H9 (cell line): Measurements from ENCODE around the gene CD2. TPM values are rescaled to one million over a fixed set of nuclear protein-coding genes. Genes with fewer than 3 reads are reported as not detected.

ENCODE experiments used
- DNase-seq: peaks from one replicate; pipeline ENCODE4 v3.0.0-alpha.2; 2017
- H2AFZ ChIP-seq: one replicate; pipeline ENCODE4 v1.6.1; 2013; ENCODE audit warnings: mild to moderate bottlenecking, low read length, control low read depth, moderate library complexity
- H2AK5ac ChIP-seq: 2 replicates; pipeline ENCODE4 v1.6.1; 2013; ENCODE audit warnings: low read length, control low read depth, mixed read lengths; ENCODE audit not compliant: insufficient read length
- H2BK120ac ChIP-seq: one replicate; pipeline ENCODE4 v1.6.1; 2013; ENCODE audit warnings: low read depth, mild to moderate bottlenecking, low read length, control low read depth, inconsistent platforms; ENCODE audit not compliant: poor library complexity, severe bottlenecking
- H2BK12ac ChIP-seq: 2 replicates; pipeline ENCODE4 v1.6.1; 2013; ENCODE audit warnings: low read length, control low read depth, mixed read lengths, low read depth; ENCODE audit not compliant: insufficient read length
- H2BK15ac ChIP-seq: 2 replicates; pipeline ENCODE4 v1.6.1; 2013; ENCODE audit warnings: low read depth, low read length, control low read depth
- H2BK20ac ChIP-seq: one replicate; pipeline ENCODE4 v1.6.1; 2013; ENCODE audit warnings: low read depth, mild to moderate bottlenecking, low read length, control low read depth, inconsistent platforms; ENCODE audit not compliant: poor library complexity, severe bottlenecking
- H2BK5ac ChIP-seq: 2 replicates; pipeline ENCODE4 v1.6.1; 2013; ENCODE audit warnings: low read length, control low read depth, mixed read lengths; ENCODE audit not compliant: insufficient read length
- H3K14ac ChIP-seq: 2 replicates; pipeline ENCODE4 v1.6.1; 2013; ENCODE audit warnings: low read length, control low read depth; ENCODE audit not compliant: insufficient read depth
- H3K18ac ChIP-seq: 2 replicates; pipeline ENCODE4 v1.6.1; 2013; ENCODE audit warnings: low read depth, mild to moderate bottlenecking, mixed read lengths, low read length, control low read depth; ENCODE audit not compliant: insufficient read length
- H3K23ac ChIP-seq: 2 replicates; pipeline ENCODE4 v1.6.1; 2013; ENCODE audit warnings: low read length, control low read depth, mixed read lengths, low read depth; ENCODE audit not compliant: insufficient read length
- H3K23me2 ChIP-seq: 2 replicates; pipeline ENCODE4 v1.6.1; 2013; ENCODE audit warnings: low read depth, mild to moderate bottlenecking, mixed read lengths, low read length, control low read depth; ENCODE audit not compliant: insufficient read length, poor library complexity, severe bottlenecking
- H3K27ac ChIP-seq: 2 replicates; pipeline ENCODE4 v1.5.1; 2013; ENCODE audit warnings: low read length, control low read depth, mixed read lengths, low read depth; ENCODE audit not compliant: insufficient read length
- H3K27me3 ChIP-seq: 2 replicates; pipeline ENCODE4 v1.6.1; 2013; ENCODE audit warnings: low read length, control low read depth, inconsistent platforms; ENCODE audit not compliant: insufficient read depth
- H3K4ac ChIP-seq: 2 replicates; pipeline ENCODE4 v1.6.1; 2013; ENCODE audit warnings: low read depth, mild to moderate bottlenecking, control low read depth, inconsistent platforms, low read length, moderate library complexity
- H3K4me1 ChIP-seq: 2 replicates; pipeline ENCODE4 v1.6.1; 2013; ENCODE audit warnings: low read length, control low read depth, inconsistent platforms; ENCODE audit not compliant: insufficient read depth
- H3K4me2 ChIP-seq: 2 replicates; pipeline ENCODE4 v1.6.1; 2013; ENCODE audit warnings: low read length, control low read depth, mixed read lengths; ENCODE audit not compliant: insufficient read length, insufficient read depth
- H3K56ac ChIP-seq: 2 replicates; pipeline ENCODE4 v1.6.1; 2013; ENCODE audit warnings: low read depth, mild to moderate bottlenecking, mixed read lengths, low read length, control low read depth; ENCODE audit not compliant: insufficient read length
- H3K79me1 ChIP-seq: 2 replicates; pipeline ENCODE4 v1.6.1; 2013; ENCODE audit warnings: low read depth, mild to moderate bottlenecking, moderate library complexity, low read length, control low read depth, inconsistent platforms; ENCODE audit not compliant: insufficient read depth, poor library complexity, severe bottlenecking
- H3K79me2 ChIP-seq: 2 replicates; pipeline ENCODE4 v1.6.1; 2013; ENCODE audit warnings: low read length, control low read depth, inconsistent platforms; ENCODE audit not compliant: insufficient read depth
- H3K9ac ChIP-seq: 2 replicates; pipeline ENCODE4 v1.6.1; 2013; ENCODE audit warnings: low read length, control low read depth, mixed read lengths; ENCODE audit not compliant: insufficient read length; ENCODE audit errors: extremely low read depth
- H3K9me3 ChIP-seq: one replicate; pipeline ENCODE4 v1.6.1; 2013; ENCODE audit warnings: low read depth, low read length, inconsistent platforms; ENCODE audit not compliant: control insufficient read depth
- H3T11ph ChIP-seq: one replicate; pipeline ENCODE4 v1.6.1; 2013; ENCODE audit warnings: mild to moderate bottlenecking, low read length, control low read depth, inconsistent platforms
- H4K20me1 ChIP-seq: one replicate; pipeline ENCODE4 v1.6.1; 2013; ENCODE audit not compliant: control insufficient read depth, insufficient read length, insufficient read depth
- H4K5ac ChIP-seq: 2 replicates; pipeline ENCODE4 v1.6.1; 2013; ENCODE audit warnings: low read depth, mild to moderate bottlenecking, mixed read lengths, low read length, control low read depth; ENCODE audit not compliant: insufficient read length
- H4K8ac ChIP-seq: replicated peaks from 2 replicates; pipeline ENCODE4 v1.6.1; 2013; ENCODE audit warnings: low read length, control low read depth, mixed read lengths, low read depth; ENCODE audit not compliant: insufficient read length
- H4K91ac ChIP-seq: 2 replicates; pipeline ENCODE4 v1.6.1; 2013; ENCODE audit warnings: low read depth, mild to moderate bottlenecking, moderate library complexity, mixed read lengths, low read length, control low read depth; ENCODE audit not compliant: insufficient read length
- H3K27ac Mint-ChIP-seq, 3 experiments: 2 replicates in 2 of 3; 3 replicates in 1 of 3; pipeline ENCODE4 v1.8.0; 2020 to 2021; ENCODE audit warnings: mixed read lengths in 3 of 3, mild to moderate bottlenecking in 1 of 3, moderate library complexity in 1 of 3
- H3K27me3 Mint-ChIP-seq: 2 replicates; pipeline ENCODE4 v1.8.0; 2021; ENCODE audit warnings: low read depth, mild to moderate bottlenecking, moderate library complexity, mixed read lengths
- H3K36me3 Mint-ChIP-seq, 3 experiments: 2 replicates in 2 of 3; 3 replicates in 1 of 3; pipeline ENCODE4 v1.8.0; 2020 to 2021; ENCODE audit warnings: low read depth in 3 of 3, mixed read lengths in 3 of 3; ENCODE audit not compliant: insufficient read depth in 1 of 3
- H3K4me1 Mint-ChIP-seq, 2 experiments: 2 replicates each; pipeline ENCODE4 v1.8.0; 2020; ENCODE audit warnings: mixed read lengths in 2 of 2
- H3K4me3 Mint-ChIP-seq, 2 experiments: 2 replicates in 1 of 2; 3 replicates in 1 of 2; pipeline ENCODE4 v1.8.0; 2020 to 2021; ENCODE audit warnings: mild to moderate bottlenecking in 2 of 2, mixed read lengths in 2 of 2, moderate library complexity in 1 of 2
- H3K9me3 Mint-ChIP-seq, 2 experiments: 2 replicates in 1 of 2; 3 replicates in 1 of 2; pipeline ENCODE4 v1.8.0; 2020; ENCODE audit warnings: mild to moderate bottlenecking in 2 of 2, mixed read lengths in 2 of 2, moderate library complexity in 1 of 2
- WGBS: extraction: QIAGEN DNeasy Blood & Tissue Kit; methylation state at CpG from one replicate; pipeline ENCODE4 v1.1.7; 2013; ENCODE audit warnings: missing lambda C conversion rate, low lambda C conversion rate, mixed read lengths; ENCODE audit not compliant: insufficient read length; ENCODE audit errors: extremely low coverage; 5-methylcytosine and 5-hydroxymethylcytosine counted together
- total RNA-seq: library from RNA; stranded (reverse); gene quantifications from 2 replicates; pipeline ENCODE4 v1.2.1, GENCODE V29; 2021
- TF ChIP-seq, protein P1 (sequence below): fragments of 200-600 bp; sonication (generic); conservative IDR thresholded peaks from 3 replicates; pipeline ENCODE4 v1.8.0; 2021; ENCODE audit warnings: antibody characterized with exemption, mild to moderate bottlenecking

The CD2 gene
- total RNA-seq, 1 experiment from 2014 or later, result not detected

DNA sequence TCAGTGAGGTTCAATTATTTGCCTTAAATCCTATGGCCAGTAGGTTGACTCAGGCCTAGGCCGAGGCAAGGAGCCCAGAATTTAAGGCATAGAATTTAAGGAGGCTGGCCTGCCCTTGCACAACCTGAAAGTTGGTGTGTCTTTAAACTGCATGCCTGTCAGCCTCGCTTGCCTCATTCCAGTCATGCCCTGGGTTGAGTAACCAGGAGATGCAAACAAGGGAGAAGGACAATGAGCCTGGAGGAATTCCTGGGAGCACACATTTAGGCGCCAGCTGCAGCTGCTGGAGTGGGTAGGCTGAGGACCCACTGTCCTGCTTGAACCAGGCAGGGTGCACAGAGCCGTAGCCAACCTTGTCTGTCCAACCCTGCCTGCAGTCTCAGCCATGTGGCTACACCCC is 11.7 kb downstream of the CD2 start:
- H4K5ac ChIP-seq, result no peak overlapping the region
- Mint-ChIP-seq H3K9me3 (peaks cover 0 to 4% of the 10 kb centered on the region in 2 experiments; a peak in 1 of 5 replicates), H3K4me1 (peaks cover 18% of the 10 kb centered on the region in 2 experiments), H3K27ac (no peak overlapping the region), H3K4me3 (no peak overlapping the region), H3K27me3 (no peaks in the 10 kb centered on the region; the same call in 1 of the 2 replicates), H3K36me3 (no peaks in the 10 kb centered on the region; a peak in 1 of 7 replicates)
- H3K4me2 ChIP-seq, result no peak overlapping the region
- H2BK15ac ChIP-seq, result no peak overlapping the region
- H4K8ac ChIP-seq, result no peak overlapping the region
- H3K23ac ChIP-seq, result no peak overlapping the region
- no peak overlapping the region for H3K27ac ChIP-seq
- H3K18ac ChIP-seq, result no peak overlapping the region
- no peaks in the 10 kb centered on the region for H3K9me3 ChIP-seq
- H4K91ac ChIP-seq, result no peak overlapping the region
- H3K23me2 ChIP-seq, result no peaks in the 10 kb centered on the region
- no peak overlapping the region for H3K56ac ChIP-seq
- no peaks in the 10 kb centered on the region for H3K79me1 ChIP-seq
- H3K79me2 ChIP-seq, result no peaks in the 10 kb centered on the region
- no peak overlapping the region for H2AK5ac ChIP-seq
- no peak for DNase-seq
- no CpG with 5 or more reads among the region's 4 CpGs for WGBS
- no peak overlapping the region for H2BK12ac ChIP-seq
- H3K14ac ChIP-seq, result no peak overlapping the region
- H2BK5ac ChIP-seq, result no peak overlapping the region
- H3K4me1 ChIP-seq, result no peaks in the 10 kb centered on the region
- H2BK20ac ChIP-seq, result no peak overlapping the region
- H3K4ac ChIP-seq, result no peak overlapping the region
- TF ChIP-seq, protein P1, sequence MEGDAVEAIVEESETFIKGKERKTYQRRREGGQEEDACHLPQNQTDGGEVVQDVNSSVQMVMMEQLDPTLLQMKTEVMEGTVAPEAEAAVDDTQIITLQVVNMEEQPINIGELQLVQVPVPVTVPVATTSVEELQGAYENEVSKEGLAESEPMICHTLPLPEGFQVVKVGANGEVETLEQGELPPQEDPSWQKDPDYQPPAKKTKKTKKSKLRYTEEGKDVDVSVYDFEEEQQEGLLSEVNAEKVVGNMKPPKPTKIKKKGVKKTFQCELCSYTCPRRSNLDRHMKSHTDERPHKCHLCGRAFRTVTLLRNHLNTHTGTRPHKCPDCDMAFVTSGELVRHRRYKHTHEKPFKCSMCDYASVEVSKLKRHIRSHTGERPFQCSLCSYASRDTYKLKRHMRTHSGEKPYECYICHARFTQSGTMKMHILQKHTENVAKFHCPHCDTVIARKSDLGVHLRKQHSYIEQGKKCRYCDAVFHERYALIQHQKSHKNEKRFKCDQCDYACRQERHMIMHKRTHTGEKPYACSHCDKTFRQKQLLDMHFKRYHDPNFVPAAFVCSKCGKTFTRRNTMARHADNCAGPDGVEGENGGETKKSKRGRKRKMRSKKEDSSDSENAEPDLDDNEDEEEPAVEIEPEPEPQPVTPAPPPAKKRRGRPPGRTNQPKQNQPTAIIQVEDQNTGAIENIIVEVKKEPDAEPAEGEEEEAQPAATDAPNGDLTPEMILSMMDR, result no peak
- H3K27me3 ChIP-seq, result no peaks in the 10 kb centered on the region
- H3K9ac ChIP-seq, result no peak overlapping the region
- no peak overlapping the region for H3T11ph ChIP-seq
- H2AFZ ChIP-seq, result no peak overlapping the region
- no peak overlapping the region for H2BK120ac ChIP-seq
- no peaks in the 10 kb centered on the region for H4K20me1 ChIP-seq
